ENCODE data around the gene C16orf78. TPM values are rescaled to one million over a fixed set of nuclear protein-coding genes. Genes with fewer than 3 reads are reported as not detected.

Gene C16orf78
- total and polyA plus RNA-seq, 7 donors, result not detected

DNA sequence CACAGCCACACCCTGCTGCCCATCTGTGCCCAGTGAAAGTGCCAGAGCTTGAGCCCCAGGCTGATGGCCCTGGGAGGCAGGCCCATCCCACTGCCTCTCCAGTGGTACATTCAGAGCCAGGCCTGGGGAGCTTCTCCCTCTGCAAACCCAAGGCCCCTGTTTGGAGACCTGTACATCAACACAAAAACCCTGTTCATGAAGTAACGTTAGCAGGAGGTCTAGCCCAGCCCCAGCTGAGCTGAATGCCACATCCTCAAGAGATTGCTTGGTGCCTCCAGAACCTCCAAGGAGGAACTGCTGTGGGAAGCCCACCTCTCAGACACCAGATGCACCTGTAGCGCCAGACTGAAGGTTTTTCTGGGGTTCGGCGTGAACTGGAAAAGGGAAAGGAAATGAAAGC lies 31.5 kb downstream of the C16orf78 start:
- Histone ChIP-seq H3K27me3 (peaks cover 0 to 4% (median 0%) of the 10 kb centered on the region in 3 donors), H3K9me3 (no peaks in the 10 kb centered on the region), H3K27ac (no peak overlapping the region), H3K4me3 (no peak overlapping the region), H3K4me1 (peaks cover 0 to 4% (median 0%) of the 10 kb centered on the region in 4 donors), H3K36me3 (no peaks in the 10 kb centered on the region)
- WGBS, 2 donors, result 86 to 93% methylated on average over 4 of the region's 4 CpGs
- DNase-seq, result no peak
- no peak for TF ChIP-seq POLR2AphosphoS5 (IDR thresholded peaks at IDR 0.05)
- TF ChIP-seq, protein P1, sequence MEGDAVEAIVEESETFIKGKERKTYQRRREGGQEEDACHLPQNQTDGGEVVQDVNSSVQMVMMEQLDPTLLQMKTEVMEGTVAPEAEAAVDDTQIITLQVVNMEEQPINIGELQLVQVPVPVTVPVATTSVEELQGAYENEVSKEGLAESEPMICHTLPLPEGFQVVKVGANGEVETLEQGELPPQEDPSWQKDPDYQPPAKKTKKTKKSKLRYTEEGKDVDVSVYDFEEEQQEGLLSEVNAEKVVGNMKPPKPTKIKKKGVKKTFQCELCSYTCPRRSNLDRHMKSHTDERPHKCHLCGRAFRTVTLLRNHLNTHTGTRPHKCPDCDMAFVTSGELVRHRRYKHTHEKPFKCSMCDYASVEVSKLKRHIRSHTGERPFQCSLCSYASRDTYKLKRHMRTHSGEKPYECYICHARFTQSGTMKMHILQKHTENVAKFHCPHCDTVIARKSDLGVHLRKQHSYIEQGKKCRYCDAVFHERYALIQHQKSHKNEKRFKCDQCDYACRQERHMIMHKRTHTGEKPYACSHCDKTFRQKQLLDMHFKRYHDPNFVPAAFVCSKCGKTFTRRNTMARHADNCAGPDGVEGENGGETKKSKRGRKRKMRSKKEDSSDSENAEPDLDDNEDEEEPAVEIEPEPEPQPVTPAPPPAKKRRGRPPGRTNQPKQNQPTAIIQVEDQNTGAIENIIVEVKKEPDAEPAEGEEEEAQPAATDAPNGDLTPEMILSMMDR (IDR thresholded peaks at IDR 0.05), result no peak
- TF ChIP-seq EP300 (IDR thresholded peaks at IDR 0.05), result no peak
- no peak for TF ChIP-seq POLR2A (IDR thresholded peaks at IDR 0.05)
- intact Hi-C loops (cut with DNase I), result loop anchor here (5.0 kb wide), 2 partner anchors 202 to 472 kb away; no protein-coding TSS in a partner anchor

DNA sequence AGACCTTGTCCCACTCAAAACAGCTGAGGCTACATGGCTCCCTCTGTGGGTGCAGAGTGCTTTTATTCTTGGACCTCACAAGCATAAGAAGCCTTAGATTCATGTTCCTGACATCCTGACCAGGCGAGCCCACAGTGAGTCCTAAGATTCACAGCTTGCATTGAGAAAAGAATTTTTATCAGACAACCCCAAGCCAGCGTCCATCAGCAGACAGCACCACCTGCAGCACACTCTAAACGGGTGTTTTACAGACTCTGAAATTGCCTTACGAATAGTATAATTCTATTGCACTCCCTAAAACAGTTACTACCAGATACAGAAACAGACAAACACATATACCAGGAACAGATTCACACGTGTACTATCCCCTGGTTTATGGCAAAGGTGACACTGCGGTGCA lies 31.9 kb downstream of the C16orf78 start:
- H3K4me3 ChIP-seq, result no peak overlapping the region
- peaks cover 0 to 4% (median 0%) of the 10 kb centered on the region in 4 donors for H3K4me1 ChIP-seq
- WGBS, 2 donors, result 46 to 67% methylated on average over 6 of the region's 6 CpGs
- no peak overlapping the region for H3K27ac ChIP-seq
- intact Hi-C loops (cut with DNase I), result loop anchor here (5.0 kb wide), 2 partner anchors 202 to 472 kb away; no protein-coding TSS in a partner anchor
- peaks cover 0 to 4% (median 0%) of the 10 kb centered on the region in 3 donors for H3K27me3 ChIP-seq
- no peak for DNase-seq
- no peak for TF ChIP-seq POLR2AphosphoS5 (IDR thresholded peaks at IDR 0.05)
- TF ChIP-seq EP300 (IDR thresholded peaks at IDR 0.05), result no peak
- TF ChIP-seq, protein P1 (IDR thresholded peaks at IDR 0.05), result no peak
- TF ChIP-seq POLR2A (IDR thresholded peaks at IDR 0.05), result no peak
- no peaks in the 10 kb centered on the region for H3K9me3 ChIP-seq
- no peaks in the 10 kb centered on the region for H3K36me3 ChIP-seq

DNA sequence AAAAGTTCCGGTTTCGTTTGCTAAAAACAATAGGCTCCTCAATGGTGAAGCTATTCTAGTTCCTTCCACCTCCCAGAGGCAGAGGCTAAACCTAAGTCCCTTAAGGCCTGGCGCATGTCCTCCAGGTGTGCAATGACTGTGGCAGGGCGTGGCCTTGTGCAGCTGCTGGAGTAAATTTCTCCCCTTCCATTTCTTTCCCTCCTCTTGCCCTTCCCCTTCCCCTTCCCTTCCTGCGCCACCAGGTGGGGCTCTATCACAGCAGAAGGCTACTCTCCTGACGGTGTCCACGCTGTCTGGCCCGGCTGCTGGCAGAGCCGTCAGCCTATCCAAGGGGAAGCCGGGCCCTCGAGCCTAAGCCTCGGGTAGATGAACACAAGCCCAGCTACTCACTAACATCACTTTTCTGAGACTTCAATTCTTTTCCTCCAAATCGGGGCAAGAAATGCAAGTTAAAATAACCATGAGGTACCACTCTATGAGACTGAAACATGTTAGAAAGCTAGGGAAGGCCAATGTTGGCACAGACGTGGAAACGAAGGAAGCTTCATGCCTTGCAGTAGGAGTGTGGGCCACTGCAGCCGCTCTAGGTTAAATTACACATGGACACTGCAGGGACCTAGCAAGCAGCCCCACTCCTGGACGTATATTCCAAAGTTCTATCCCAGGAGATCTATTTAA lies 34.4 kb downstream of the C16orf78 start:
- 23 to 28% methylated on average over 17 of the region's 17 CpGs for WGBS, 2 donors
- no peak overlapping the region for H3K27ac ChIP-seq
- no peak overlapping the region for H3K4me3 ChIP-seq
- no peaks in the 10 kb centered on the region for H3K36me3 ChIP-seq
- intact Hi-C loops (cut with DNase I), result loop anchor here (2.0 to 5.0 kb wide), 4 partner anchors 185 to 515 kb away; no protein-coding TSS in a partner anchor
- TF ChIP-seq EP300 (IDR thresholded peaks at IDR 0.05) (no peak), POLR2AphosphoS5 (IDR thresholded peaks at IDR 0.05) (no peak), POLR2A (IDR thresholded peaks at IDR 0.05) (no peak)
- TF ChIP-seq, protein P1 (IDR thresholded peaks at IDR 0.05), result peak; percentile 77 to 86 (median 82)
- peaks cover 0 to 4% (median 0%) of the 10 kb centered on the region in 4 donors for H3K4me1 ChIP-seq
- no peaks in the 10 kb centered on the region for H3K9me3 ChIP-seq
- peaks cover 0 to 4% (median 0%) of the 10 kb centered on the region in 3 donors for H3K27me3 ChIP-seq
- DNase-seq, result peak; percentile 91

DNA sequence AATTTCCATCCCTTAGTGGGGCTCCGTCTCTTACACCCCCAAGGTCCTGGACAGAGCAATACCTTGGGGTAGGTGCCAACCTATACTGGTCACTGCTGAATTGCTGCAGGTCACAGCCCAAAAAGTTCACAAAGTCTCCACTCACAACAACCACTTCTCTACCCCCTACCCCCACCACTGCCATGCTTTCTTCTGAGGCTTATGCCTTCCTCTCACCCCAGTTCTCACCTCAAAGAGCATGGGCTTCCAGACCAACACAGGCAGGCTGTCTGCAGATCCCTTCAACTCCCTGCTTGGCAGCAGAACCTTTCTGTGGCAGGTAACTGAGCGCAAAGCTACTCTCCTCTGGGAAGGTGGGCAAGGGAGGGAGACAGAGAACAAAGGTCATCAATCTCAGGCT lies 35.5 kb downstream of the C16orf78 start:
- intact Hi-C loops (cut with DNase I), result loop anchor here (2.0 to 5.0 kb wide), 4 partner anchors 184 to 514 kb away; no protein-coding TSS in a partner anchor
- Histone ChIP-seq H3K27me3 (no peaks in the 10 kb centered on the region), H3K9me3 (no peaks in the 10 kb centered on the region), H3K27ac (no peak overlapping the region), H3K4me1 (peaks cover 0 to 4% (median 0%) of the 10 kb centered on the region in 4 donors), H3K36me3 (no peaks in the 10 kb centered on the region), H3K4me3 (no peak overlapping the region)
- 97% methylated on average over 2 of the region's 2 CpGs for WGBS, 2 donors
- TF ChIP-seq, protein P1 (IDR thresholded peaks at IDR 0.05), result no peak
- no peak for TF ChIP-seq POLR2A (IDR thresholded peaks at IDR 0.05)
- no peak for TF ChIP-seq POLR2AphosphoS5 (IDR thresholded peaks at IDR 0.05)
- TF ChIP-seq EP300 (IDR thresholded peaks at IDR 0.05), result no peak
- no peak for DNase-seq
